ENCODE results near the gene NXN.

DNA sequence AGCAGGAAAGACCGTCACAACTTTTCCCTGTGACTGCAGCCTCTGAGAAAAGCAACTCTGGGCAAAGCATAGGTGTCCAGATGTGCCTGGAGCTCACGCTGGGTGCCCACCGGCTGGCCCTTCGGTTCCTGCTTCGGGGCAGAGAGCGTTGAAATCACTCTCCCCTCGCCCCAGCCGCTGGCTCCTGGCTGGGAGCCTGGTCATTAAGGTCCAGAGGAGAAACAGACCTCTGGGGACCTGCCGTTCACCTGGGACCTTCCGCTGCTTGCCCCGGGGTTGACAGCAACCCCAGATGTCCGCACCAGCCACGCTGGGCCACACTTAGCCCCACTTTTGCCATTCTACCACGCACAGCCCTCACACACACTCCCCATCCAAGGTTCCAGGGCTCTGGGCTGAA lies 184.3 kb downstream of the NXN start:
- TF ChIP-seq CTCF (IDR thresholded peaks at IDR 0.05) (no peak), POLR2A (IDR thresholded peaks at IDR 0.05) (no peak)
